ENCODE measurements around the gene TP63.

- TF ChIP-seq CTCF (conservative IDR thresholded peaks at IDR 0.05; ENCODE audit: low read depth in 2 of 2) (no peak), CREB1 (CRISPR knock-in tag; IDR thresholded peaks at IDR 0.05; ENCODE audit: low read depth) (no peak), EZH2 (IDR thresholded peaks at IDR 0.05; ENCODE audit: low read depth, unreplicated experiment) (no peak)
Measured at GRCh38 chr3:189724356-189724755, 93.2 kb downstream of the TP63 start.

Measured in GM23338 (cell line).